Activated naive CD8-positive, alpha-beta T cell treated with anti-CD3 and anti-CD28 coated beads, Interleukin-2, amount 50 U/mL, for 24 hours (primary cell): Measurements from ENCODE around the gene NCAPG.

Experiments used
- ATAC-seq: fragments of 150-1000 bp; cut with Tn5 transposase; one replicate; pipeline ENCODE4 v1.10.0; 2021
- DNase-seq: peaks from one replicate; pipeline ENCODE4 v3.0.0; 2021
- H3K27ac Mint-ChIP-seq: one replicate; pipeline ENCODE4 v1.8.0; 2021; ENCODE audit warnings: mild to moderate bottlenecking, mixed read lengths
- H3K27me3 Mint-ChIP-seq: one replicate; pipeline ENCODE4 v1.8.0; 2021; ENCODE audit warnings: mixed read lengths
- H3K36me3 Mint-ChIP-seq: one replicate; pipeline ENCODE4 v1.8.0; 2021; ENCODE audit warnings: low read depth, mixed read lengths
- H3K4me1 Mint-ChIP-seq: one replicate; pipeline ENCODE4 v1.8.0; 2021; ENCODE audit warnings: mixed read lengths
- H3K4me3 Mint-ChIP-seq: one replicate; pipeline ENCODE4 v1.8.0; 2021; ENCODE audit warnings: mild to moderate bottlenecking, moderate library complexity, mixed read lengths
- H3K9me3 Mint-ChIP-seq: one replicate; pipeline ENCODE4 v1.8.0; 2021; ENCODE audit warnings: mixed read lengths

NCAPG gene

DNA sequence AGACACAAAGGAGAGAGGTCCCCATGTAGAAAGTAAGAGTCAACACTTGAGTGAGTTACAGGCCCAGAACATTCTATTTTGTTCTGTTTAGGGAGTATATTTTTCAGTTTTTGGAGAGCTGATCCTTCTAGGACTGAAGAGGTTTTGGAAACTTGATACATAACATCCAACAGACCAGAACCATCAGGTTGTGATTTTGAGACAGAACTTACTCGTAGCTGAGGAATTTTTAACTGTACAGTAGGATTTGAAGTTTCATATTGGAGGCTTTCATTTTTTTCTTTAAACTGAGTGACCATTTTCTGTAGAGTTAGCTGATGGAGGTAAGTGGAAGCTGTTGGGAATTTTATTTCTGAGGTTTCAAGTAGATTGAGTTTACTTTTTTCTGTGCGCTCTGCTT is 73.3 kb downstream of the NCAPG start:
- H3K9me3 Mint-ChIP-seq, result no peaks in the 10 kb centered on the region
- ATAC-seq (no peak), DNase-seq (no peak)
- H3K4me3 Mint-ChIP-seq, result no peak overlapping the region
- H3K27ac Mint-ChIP-seq, result no peak overlapping the region
- no peaks in the 10 kb centered on the region for H3K27me3 Mint-ChIP-seq
- no peaks in the 10 kb centered on the region for H3K4me1 Mint-ChIP-seq
- peaks cover 11% of the 10 kb centered on the region for H3K36me3 Mint-ChIP-seq

GRCh38 chr4:17884511-17884910 is 73.7 kb downstream of the NCAPG start:
- Mint-ChIP-seq H3K4me1 (no peaks in the 10 kb centered on the region), H3K36me3 (peaks cover 11% of the 10 kb centered on the region), H3K27ac (no peak overlapping the region), H3K9me3 (no peaks in the 10 kb centered on the region), H3K27me3 (no peaks in the 10 kb centered on the region), H3K4me3 (no peak overlapping the region)
- DNase-seq, result no peak
- no peak for ATAC-seq

DNA sequence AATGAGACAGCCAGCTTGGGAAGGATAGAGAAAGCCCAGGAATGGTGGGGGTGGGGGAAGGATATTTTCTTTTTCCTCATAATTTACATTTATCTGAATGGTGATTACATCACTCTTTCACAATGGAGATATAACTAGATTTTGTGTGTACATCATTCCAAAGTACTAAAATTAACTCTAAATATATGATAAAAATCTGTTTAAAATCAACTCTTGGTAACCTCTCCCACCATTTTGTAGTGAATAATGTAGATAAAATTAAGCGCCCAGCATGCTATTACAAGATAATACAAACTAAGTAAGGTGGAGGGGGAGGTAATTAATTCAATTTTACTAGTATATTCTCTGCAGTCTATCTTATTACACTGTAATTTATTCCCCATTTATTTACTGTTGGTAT is 78.9 kb downstream of the NCAPG start:
- no peak overlapping the region for H3K4me3 Mint-ChIP-seq
- ATAC-seq, result no peak

GRCh38 chr4:17894421-17894820 is 83.6 kb downstream of the NCAPG start:
- peaks cover 4% of the 10 kb centered on the region for H3K9me3 Mint-ChIP-seq
- no peak for DNase-seq
- no peak for ATAC-seq
- no peaks in the 10 kb centered on the region for H3K27me3 Mint-ChIP-seq
- H3K4me1 Mint-ChIP-seq, result no peaks in the 10 kb centered on the region
- H3K36me3 Mint-ChIP-seq, result peaks cover 12% of the 10 kb centered on the region
- H3K4me3 Mint-ChIP-seq, result no peak overlapping the region
- no peak overlapping the region for H3K27ac Mint-ChIP-seq

More for the DNA sequence above, 78.9 kb downstream of the NCAPG start:
- no peak overlapping the region for H3K27ac Mint-ChIP-seq
- H3K4me1 Mint-ChIP-seq, result no peaks in the 10 kb centered on the region
- no peaks in the 10 kb centered on the region for H3K27me3 Mint-ChIP-seq
- peaks cover 1% of the 10 kb centered on the region for H3K36me3 Mint-ChIP-seq
- no peak for DNase-seq
- no peaks in the 10 kb centered on the region for H3K9me3 Mint-ChIP-seq
